Thoracic aorta (tissue), 2 donors: ENCODE results near the gene PDZK1IP1. TPM values are rescaled to one million over a fixed set of nuclear protein-coding genes. Genes with fewer than 3 reads are reported as not detected.
"Not testable (repeated sequence)": the region's sequence is repeated elsewhere in the genome, so short reads cannot be mapped to it uniquely, and the experiment has no call there.

Experiments used
- ATAC-seq: fragments of 150-250 bp; one replicate; pipeline ENCODE4 v1.8.0; 2017; ENCODE audit warnings: low read depth; ENCODE audit not compliant: insufficient number of reproducible peaks, low FRiP score
- DNase-seq: peaks from one replicate; pipeline ENCODE4 v3.0.0-alpha.2; 2020; ENCODE audit warnings: low spot score
- H3K27ac ChIP-seq, 2 donors: fragments of 200-600 bp; sonication (generic); 1 replicate in 1 of 2; 2 replicates in 1 of 2; pipeline ENCODE4 v1.5.1; 2016; ENCODE audit warnings: mild to moderate bottlenecking in 2 of 2, moderate library complexity in 2 of 2
- H3K27me3 ChIP-seq: fragments of 200-600 bp; sonication (generic); replicated peaks from 2 replicates; pipeline ENCODE4 v1.6.0; 2016; ENCODE audit warnings: mild to moderate bottlenecking; ENCODE audit not compliant: insufficient read depth
- H3K36me3 ChIP-seq: fragments of 200-600 bp; sonication (generic); one replicate; pipeline ENCODE4 v1.5.1; 2016
- H3K4me1 ChIP-seq, 2 donors: fragments of 200-600 bp; sonication (generic); 1 replicate in 1 of 2; 2 replicates in 1 of 2; pipeline versions ENCODE4 v1.5.1 to v1.6.0; 2016; ENCODE audit warnings: low read depth in 2 of 2, mild to moderate bottlenecking in 1 of 2; ENCODE audit not compliant: control insufficient read depth in 1 of 2
- H3K4me3 ChIP-seq: fragments of 200-600 bp; sonication (generic); 2 replicates; pipeline ENCODE4 v1.5.1; 2016; ENCODE audit warnings: mild to moderate bottlenecking
- H3K9me3 ChIP-seq: fragments of 200-600 bp; sonication (generic); 2 replicates; pipeline ENCODE4 v1.5.1; 2016
- CTCF ChIP-seq: fragments of 200-600 bp; sonication (generic); IDR thresholded peaks from one replicate; pipeline ENCODE4 v1.5.1; 2019; ENCODE audit warnings: antibody characterized with exemption
- total RNA-seq, 2 donors: library from RNA; depleted of rRNA; stranded (reverse); fragments of >200 nt; gene quantifications; one replicate each; pipeline versions ENCODE4 v1.1.0 to v1.2.3, GENCODE V29; 2016

The PDZK1IP1 gene
- total RNA-seq, 2 donors from 2014 or later = not detected

GRCh38 chr1:47174656-47175020 lies 15.2 kb downstream of the PDZK1IP1 start:
- DNase-seq (no peak), ATAC-seq (no peak)
- no peaks in the 10 kb centered on the region for H3K36me3 ChIP-seq
- TF ChIP-seq CTCF = no peak
- peaks cover 3% of the 10 kb centered on the region in 2 donors for H3K4me1 ChIP-seq
- H3K4me3 ChIP-seq = no peak overlapping the region
- H3K9me3 ChIP-seq = no peaks in the 10 kb centered on the region
- no peaks in the 10 kb centered on the region for H3K27me3 ChIP-seq
- H3K27ac ChIP-seq = no peak overlapping the region

GRCh38 chr1:47172782-47173181 lies 17.1 kb downstream of the PDZK1IP1 start:
- ATAC-seq (no peak), DNase-seq (no peak)
- H3K27me3 ChIP-seq = no peaks in the 10 kb centered on the region
- no peaks in the 10 kb centered on the region for H3K9me3 ChIP-seq
- no peaks in the 10 kb centered on the region for H3K36me3 ChIP-seq
- H3K4me3 ChIP-seq = no peak overlapping the region
- no peaks in the 10 kb centered on the region for H3K4me1 ChIP-seq
- no peak for TF ChIP-seq CTCF
- no peak overlapping the region for H3K27ac ChIP-seq

GRCh38 chr1:47164552-47164951 lies 25.3 kb downstream of the PDZK1IP1 start:
- no peak for TF ChIP-seq CTCF

GRCh38 chr1:47161298-47162040 lies 28.4 kb downstream of the PDZK1IP1 start:
- ATAC-seq (no peak), DNase-seq (no peak)
- H3K27ac ChIP-seq = no peak overlapping the region
- no peaks in the 10 kb centered on the region for H3K9me3 ChIP-seq
- H3K4me3 ChIP-seq = no peak overlapping the region
- H3K36me3 ChIP-seq = no peaks in the 10 kb centered on the region
- H3K27me3 ChIP-seq = no peaks in the 10 kb centered on the region
- TF ChIP-seq CTCF = no peak
- H3K4me1 ChIP-seq = no peaks in the 10 kb centered on the region

More at GRCh38 chr1:47164552-47164951, 25.3 kb downstream of the PDZK1IP1 start:
- no peaks in the 10 kb centered on the region for H3K4me1 ChIP-seq
- no peaks in the 10 kb centered on the region for H3K36me3 ChIP-seq
- DNase-seq = no peak
- H3K27ac ChIP-seq = no peak overlapping the region
- no peaks in the 10 kb centered on the region for H3K27me3 ChIP-seq
- H3K4me3 ChIP-seq = no peak overlapping the region
- H3K9me3 ChIP-seq = no peaks in the 10 kb centered on the region
- ATAC-seq = no peak

- Histone ChIP-seq H3K9me3 (no peaks in the 10 kb centered on the region), H3K4me3 (no peak overlapping the region), H3K27me3 (no peaks in the 10 kb centered on the region), H3K4me1 (no peaks in the 10 kb centered on the region), H3K36me3 (no peaks in the 10 kb centered on the region), H3K27ac (no peak overlapping the region)
- ATAC-seq (no peak), DNase-seq (no peak)
- TF ChIP-seq CTCF = no peak
These were observed 29.1 kb downstream of the PDZK1IP1 start for GRCh38 chr1:47160716-47161115.

GRCh38 chr1:47157957-47158356 lies 31.9 kb downstream of the PDZK1IP1 start:
- not testable (repeated sequence) for H3K27ac ChIP-seq, H3K4me1 ChIP-seq, H3K9me3 ChIP-seq, ATAC-seq, DNase-seq, H3K36me3 ChIP-seq, H3K27me3 ChIP-seq, H3K4me3 ChIP-seq

GRCh38 chr1:47156457-47156856 lies 33.4 kb downstream of the PDZK1IP1 start:
- H3K27me3 ChIP-seq, ATAC-seq, DNase-seq: not testable (repeated sequence)

GRCh38 chr1:47149162-47149561 lies 40.7 kb downstream of the PDZK1IP1 start:
- not testable (repeated sequence) for ATAC-seq

More at GRCh38 chr1:47156457-47156856, 33.4 kb downstream of the PDZK1IP1 start:
- not testable (repeated sequence) for H3K4me3 ChIP-seq, H3K4me1 ChIP-seq, H3K9me3 ChIP-seq, H3K36me3 ChIP-seq, H3K27ac ChIP-seq

More at GRCh38 chr1:47149162-47149561, 40.7 kb downstream of the PDZK1IP1 start:
- not testable (repeated sequence) for H3K4me3 ChIP-seq, H3K9me3 ChIP-seq, H3K36me3 ChIP-seq, H3K27me3 ChIP-seq, H3K4me1 ChIP-seq, H3K27ac ChIP-seq, DNase-seq
